GM10266 (cell line): ENCODE results near the gene BMP7.

Experiments used
- DNase-seq: peaks from one replicate; pipeline ENCODE4 v3.0.0; 2012; ENCODE audit errors: extremely low spot score
- CTCF ChIP-seq: IDR thresholded peaks from 2 replicates; pipeline ENCODE4 v1.5.1; 2012; ENCODE audit warnings: mild to moderate bottlenecking, low read depth; ENCODE audit not compliant: control insufficient read depth, insufficient read depth; ENCODE audit errors: missing control alignments

BMP7 gene

GRCh38 chr20:57138198-57138995 is 128.0 kb downstream of the BMP7 start:
- TF ChIP-seq CTCF: no peak

GRCh38 chr20:57137676-57138075 is 128.8 kb downstream of the BMP7 start:
- no peak for DNase-seq
- TF ChIP-seq CTCF: no peak

More at GRCh38 chr20:57138198-57138995, 128.0 kb downstream of the BMP7 start:
- DNase-seq: no peak

- DNase-seq: no peak
Measured at GRCh38 chr20:57136734-57137133, 129.7 kb downstream of the BMP7 start.

GRCh38 chr20:57135875-57136274 is 130.6 kb downstream of the BMP7 start:
- DNase-seq: no peak
- TF ChIP-seq CTCF: no peak

More at GRCh38 chr20:57136734-57137133, 129.7 kb downstream of the BMP7 start:
- no peak for TF ChIP-seq CTCF

GRCh38 chr20:57134804-57135203 is 131.6 kb downstream of the BMP7 start:
- no peak for DNase-seq
- no peak for TF ChIP-seq CTCF

GRCh38 chr20:57133926-57134650 is 132.4 kb downstream of the BMP7 start:
- no peak for DNase-seq
- TF ChIP-seq CTCF: no peak
